Measurements from ENCODE around the gene XXYLT1. TPM values are rescaled to one million over a fixed set of nuclear protein-coding genes. Genes with fewer than 3 reads are reported as not detected.
A peak's percentile ranks its signal among the peaks of the same experiment; 100 is the strongest.

Gene XXYLT1
- total RNA-seq, 3 donors from 2014 or later = 10.0 to 10.7 (median 10.2) TPM

DNA sequence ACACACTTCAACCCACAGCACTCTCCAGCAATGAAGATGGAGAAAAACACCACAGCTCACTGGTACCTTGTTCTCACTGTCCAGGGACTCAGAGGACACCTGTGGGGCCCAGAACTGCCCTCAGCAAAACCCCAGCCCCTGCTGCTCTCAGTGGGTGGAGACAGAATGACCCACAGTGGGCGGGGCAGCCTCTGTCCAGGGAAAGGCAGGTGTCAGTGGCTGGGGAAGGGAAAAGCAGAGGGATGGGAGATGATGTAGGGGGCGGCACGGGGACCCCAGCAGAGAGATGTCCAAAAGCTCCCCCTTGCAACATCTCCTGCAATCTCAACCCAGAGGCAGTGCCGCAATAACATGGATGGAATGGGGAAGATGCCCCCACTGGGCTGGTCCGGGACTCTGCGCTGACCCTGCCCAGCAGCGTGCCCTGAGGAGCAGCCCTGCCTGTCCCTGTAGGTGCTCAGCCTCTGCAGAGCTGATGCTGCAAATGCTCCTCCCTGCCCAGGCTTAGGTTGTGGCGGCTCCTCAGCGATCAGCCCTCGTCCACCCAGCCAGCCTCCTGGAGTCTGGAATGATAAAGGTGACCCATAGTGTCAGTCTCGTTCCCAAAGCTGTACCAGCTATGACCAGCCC, 193.9 kb downstream of the XXYLT1 start:
- TF ChIP-seq, protein P1, sequence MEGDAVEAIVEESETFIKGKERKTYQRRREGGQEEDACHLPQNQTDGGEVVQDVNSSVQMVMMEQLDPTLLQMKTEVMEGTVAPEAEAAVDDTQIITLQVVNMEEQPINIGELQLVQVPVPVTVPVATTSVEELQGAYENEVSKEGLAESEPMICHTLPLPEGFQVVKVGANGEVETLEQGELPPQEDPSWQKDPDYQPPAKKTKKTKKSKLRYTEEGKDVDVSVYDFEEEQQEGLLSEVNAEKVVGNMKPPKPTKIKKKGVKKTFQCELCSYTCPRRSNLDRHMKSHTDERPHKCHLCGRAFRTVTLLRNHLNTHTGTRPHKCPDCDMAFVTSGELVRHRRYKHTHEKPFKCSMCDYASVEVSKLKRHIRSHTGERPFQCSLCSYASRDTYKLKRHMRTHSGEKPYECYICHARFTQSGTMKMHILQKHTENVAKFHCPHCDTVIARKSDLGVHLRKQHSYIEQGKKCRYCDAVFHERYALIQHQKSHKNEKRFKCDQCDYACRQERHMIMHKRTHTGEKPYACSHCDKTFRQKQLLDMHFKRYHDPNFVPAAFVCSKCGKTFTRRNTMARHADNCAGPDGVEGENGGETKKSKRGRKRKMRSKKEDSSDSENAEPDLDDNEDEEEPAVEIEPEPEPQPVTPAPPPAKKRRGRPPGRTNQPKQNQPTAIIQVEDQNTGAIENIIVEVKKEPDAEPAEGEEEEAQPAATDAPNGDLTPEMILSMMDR (IDR thresholded peaks at IDR 0.05) = no peak
- Histone ChIP-seq H3K9me3 (no peaks in the 10 kb centered on the region), H3K4me3 (no peak overlapping the region), H3K4me1 (ENCODE audit: low read depth) (no peaks in the 10 kb centered on the region), H3K36me3 (ENCODE audit: low read depth) (no peaks in the 10 kb centered on the region)
- DNase-seq (peak in 1 of 3 donors; percentile 21), ATAC-seq (no peak)
- intact Hi-C loops (cut with DNase I, micrococcal nuclease) = no loop called here

DNA sequence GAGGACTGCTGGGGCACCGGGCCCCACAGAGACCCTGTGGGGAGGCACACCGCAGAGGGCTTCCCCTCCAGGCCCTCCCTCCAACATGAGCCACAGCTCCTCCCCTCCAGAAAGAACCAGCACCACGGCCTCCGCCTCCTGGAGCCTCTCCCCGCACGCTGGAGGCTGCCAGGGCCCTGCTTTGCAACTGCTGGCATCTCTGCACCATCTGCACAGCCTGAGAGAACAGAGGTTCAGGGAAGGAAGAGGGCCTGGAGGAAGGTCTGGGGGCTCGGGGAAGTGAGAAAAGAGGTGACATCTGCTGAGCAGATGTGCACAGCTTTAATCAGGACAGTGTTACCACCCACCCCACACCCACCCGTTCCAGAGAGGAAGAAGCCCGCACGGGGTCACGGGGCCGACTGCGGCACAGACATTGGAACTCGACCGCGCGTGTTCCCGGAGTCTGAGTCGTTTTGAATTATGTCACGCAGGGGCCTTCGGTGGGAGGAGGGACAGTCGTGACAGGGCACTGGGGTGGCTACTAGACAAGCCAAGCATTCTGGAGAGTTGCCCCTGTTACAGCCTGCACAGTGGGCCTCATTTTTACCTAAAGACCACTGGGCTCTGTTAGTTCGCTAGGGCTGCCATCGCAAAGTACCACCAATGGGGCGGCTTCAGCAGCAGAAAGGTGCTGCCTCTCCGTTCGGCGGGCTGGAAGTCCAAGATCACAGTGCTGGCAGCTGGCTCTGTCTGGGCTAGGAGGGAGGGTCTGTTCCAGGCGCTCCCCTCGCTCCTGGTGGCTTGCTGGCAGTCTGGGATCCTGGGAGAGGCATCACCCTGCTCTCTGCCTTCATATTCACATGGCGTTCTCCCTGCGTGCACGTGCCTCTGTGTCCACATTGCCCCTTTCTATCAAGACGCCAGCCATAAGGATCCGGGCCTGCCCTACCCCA, 194.8 kb downstream of the XXYLT1 start:
- Histone ChIP-seq H3K4me3 (no peak overlapping the region), H3K4me1 (ENCODE audit: low read depth) (no peaks in the 10 kb centered on the region), H3K36me3 (ENCODE audit: low read depth) (no peaks in the 10 kb centered on the region), H3K9me3 (no peaks in the 10 kb centered on the region)
- DNase-seq = peak in 2 of 3 donors; percentile 20 to 41
- TF ChIP-seq, protein P1 (IDR thresholded peaks at IDR 0.05) = no peak
- ATAC-seq = no peak
- intact Hi-C loops (cut with DNase I, micrococcal nuclease) = no loop called here

DNA sequence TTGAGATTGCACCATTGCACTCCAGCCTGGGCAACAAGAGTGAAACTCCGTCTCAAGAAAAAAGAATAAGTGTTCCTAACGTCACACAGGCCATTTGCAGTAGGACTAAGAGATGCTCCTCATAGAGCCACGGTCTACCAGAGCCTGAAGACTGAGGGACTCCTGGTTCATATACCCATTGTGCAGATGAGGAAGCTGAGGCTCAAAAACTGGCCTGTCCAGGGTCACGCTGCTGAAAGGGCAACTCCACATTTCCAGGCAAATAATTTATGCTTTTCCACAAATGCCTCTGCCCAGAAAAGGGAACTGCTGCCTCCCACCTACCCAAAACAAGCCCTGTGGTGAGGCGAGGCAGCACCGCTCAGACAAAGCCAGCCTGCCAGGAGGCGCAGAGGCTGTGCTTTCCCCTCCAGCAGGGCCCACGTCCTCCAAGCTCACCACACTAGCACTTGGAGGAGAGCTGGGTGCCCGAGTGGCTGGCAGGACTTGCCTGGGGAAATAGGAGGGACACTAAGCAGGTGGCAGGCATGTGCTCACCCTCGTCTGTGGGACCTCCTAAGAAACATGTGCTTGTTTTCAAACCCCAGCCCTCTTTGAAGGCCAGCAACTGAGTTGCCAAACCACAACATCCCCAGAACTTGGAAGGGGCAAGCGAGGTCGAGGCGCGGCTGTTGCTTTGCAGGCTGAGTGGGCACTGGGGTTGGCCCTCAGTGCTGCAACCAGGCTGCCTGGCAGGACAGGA, 195.6 kb downstream of the XXYLT1 start:
- ATAC-seq (no peak), DNase-seq (peak in 1 of 3 donors; percentile 17)
- H3K36me3 ChIP-seq (ENCODE audit: low read depth) = no peaks in the 10 kb centered on the region
- no peak overlapping the region for H3K4me3 ChIP-seq
- TF ChIP-seq, protein P1 (IDR thresholded peaks at IDR 0.05) = no peak
- peaks cover 3% of the 10 kb centered on the region for H3K4me1 ChIP-seq (ENCODE audit: low read depth)
- intact Hi-C loops (cut with DNase I, micrococcal nuclease) = no loop called here
- no peaks in the 10 kb centered on the region for H3K9me3 ChIP-seq

DNA sequence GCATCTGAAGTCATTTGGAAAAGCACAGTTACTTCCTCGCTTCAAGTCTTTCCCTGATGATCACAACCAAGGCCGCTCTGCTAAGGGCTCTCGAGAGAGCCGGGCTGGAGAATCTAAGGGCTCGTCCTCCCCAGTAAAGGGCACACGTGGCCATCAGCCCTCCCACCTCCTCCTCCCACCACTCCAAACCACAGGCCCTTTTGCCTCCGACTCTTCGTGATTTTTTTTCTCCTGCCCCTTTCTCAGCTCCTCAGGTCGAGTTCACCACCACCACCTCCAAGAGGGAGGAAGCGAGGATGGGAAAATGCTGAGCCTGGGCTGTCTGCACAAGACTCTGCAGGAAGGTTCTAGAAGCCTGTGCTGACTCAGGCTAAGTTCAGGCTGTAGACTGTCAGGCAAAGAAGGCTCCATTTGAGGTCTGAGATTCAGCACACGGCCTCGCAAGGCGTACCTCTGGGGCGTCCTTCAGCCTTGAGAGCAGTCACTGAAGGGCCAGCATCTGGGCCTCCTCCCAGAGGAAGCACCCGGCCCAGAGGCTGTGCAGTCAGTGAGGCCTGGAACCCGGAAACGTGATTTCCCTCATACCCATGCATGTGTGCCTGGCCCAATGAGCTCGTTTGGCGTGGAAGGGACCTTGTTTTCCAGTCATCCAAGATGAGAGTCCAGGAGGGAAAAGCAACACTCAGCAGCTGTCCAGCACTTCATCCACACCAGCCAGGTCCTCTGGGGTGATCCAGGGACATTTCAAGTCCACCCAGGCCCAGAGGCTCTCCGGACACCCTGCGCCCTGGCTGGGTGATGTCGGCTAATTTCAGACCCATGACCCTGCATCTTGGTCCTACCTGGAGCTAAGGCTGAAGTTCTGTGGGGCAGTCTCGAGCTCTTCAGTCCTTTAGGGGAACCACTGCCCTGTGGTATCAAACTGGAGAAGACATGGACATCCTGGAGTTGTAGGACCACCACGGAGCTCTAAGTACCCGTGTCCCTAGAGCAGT, 196.8 kb downstream of the XXYLT1 start:
- TF ChIP-seq, protein P1 (IDR thresholded peaks at IDR 0.05) = no peak
- ATAC-seq = no peak
- DNase-seq = peak in 2 of 3 donors; percentile 12 to 20
- Histone ChIP-seq H3K36me3 (ENCODE audit: low read depth) (no peaks in the 10 kb centered on the region), H3K4me1 (ENCODE audit: low read depth) (peaks cover 3% of the 10 kb centered on the region), H3K9me3 (no peaks in the 10 kb centered on the region), H3K4me3 (no peak overlapping the region)
- intact Hi-C loops (cut with DNase I, micrococcal nuclease) = no loop called here
